Activated naive CD8-positive, alpha-beta T cell treated with anti-CD3 and anti-CD28 coated beads for 36 hours (primary cell): ENCODE data around the gene CELA2B. TPM values are rescaled to one million over a fixed set of nuclear protein-coding genes. Genes with fewer than 3 reads are reported as not detected.
"Not testable (repeated sequence)": the region's sequence is repeated elsewhere in the genome, so short reads cannot be mapped to it uniquely, and the experiment has no call there.

Experiments
- DNase-seq: peaks from one replicate; pipeline ENCODE4 v3.0.0; 2021
- H3K27ac Mint-ChIP-seq: one replicate; pipeline ENCODE4 v1.8.0; 2022; ENCODE audit warnings: mild to moderate bottlenecking, moderate library complexity, mixed read lengths
- H3K27me3 Mint-ChIP-seq: one replicate; pipeline ENCODE4 v1.8.0; 2022; ENCODE audit warnings: mild to moderate bottlenecking, mixed read lengths
- H3K36me3 Mint-ChIP-seq: one replicate; pipeline ENCODE4 v1.8.0; 2021; ENCODE audit warnings: mild to moderate bottlenecking, mixed read lengths
- H3K4me1 Mint-ChIP-seq: one replicate; pipeline ENCODE4 v1.8.0; 2021; ENCODE audit warnings: mixed read lengths
- H3K4me3 Mint-ChIP-seq: one replicate; pipeline ENCODE4 v1.8.0; 2022; ENCODE audit warnings: mild to moderate bottlenecking, moderate library complexity, mixed read lengths
- H3K9me3 Mint-ChIP-seq: one replicate; pipeline ENCODE4 v1.8.0; 2022; ENCODE audit warnings: mixed read lengths
- total RNA-seq, 2 experiments: library from RNA; stranded (reverse); gene quantifications; one replicate each; pipeline ENCODE4 v1.2.3, GENCODE V29; 2021

The CELA2B gene
- total RNA-seq = not detected

- DNase-seq = no peak
- Mint-ChIP-seq H3K27me3 (no peaks in the 10 kb centered on the region), H3K9me3 (no peaks in the 10 kb centered on the region), H3K4me1 (no peaks in the 10 kb centered on the region), H3K27ac (no peak within 1 kb of the TSS), H3K36me3 (no peaks in the 10 kb centered on the region), H3K4me3 (no peak within 1 kb of the TSS)
These were observed at the start of gene CELA2B for GRCh38 chr1:15475752-15476314. TSS of gene CELA2B (plus strand) at chr1:15476104. CDS start at chr1:15476126, 22 bp downstream.

- no peak overlapping the region for H3K4me3 Mint-ChIP-seq
- peak overlapping the region; percentile 55 for H3K27ac Mint-ChIP-seq
- H3K4me1 Mint-ChIP-seq = peaks cover 8% of the 10 kb centered on the region
- DNase-seq = no peak
- no peaks in the 10 kb centered on the region for H3K36me3 Mint-ChIP-seq
- no peaks in the 10 kb centered on the region for H3K27me3 Mint-ChIP-seq
- H3K9me3 Mint-ChIP-seq = no peaks in the 10 kb centered on the region
These were observed 49.2 kb upstream of the CELA2B start for GRCh38 chr1:15426492-15427279.

GRCh38 chr1:15427280-15427666, 48.6 kb upstream of the CELA2B start:
- Mint-ChIP-seq H3K4me1 (peaks cover 8% of the 10 kb centered on the region), H3K27ac (no peak overlapping the region), H3K27me3 (no peaks in the 10 kb centered on the region), H3K9me3 (no peaks in the 10 kb centered on the region), H3K4me3 (no peak overlapping the region), H3K36me3 (no peaks in the 10 kb centered on the region)
- no peak for DNase-seq

GRCh38 chr1:15428252-15428651, 47.7 kb upstream of the CELA2B start:
- H3K4me3 Mint-ChIP-seq, H3K27me3 Mint-ChIP-seq, H3K27ac Mint-ChIP-seq, H3K9me3 Mint-ChIP-seq, H3K36me3 Mint-ChIP-seq, H3K4me1 Mint-ChIP-seq, DNase-seq: not testable (repeated sequence)

- Mint-ChIP-seq H3K36me3 (no peaks in the 10 kb centered on the region), H3K9me3 (no peaks in the 10 kb centered on the region), H3K27ac (no peak overlapping the region), H3K27me3 (no peaks in the 10 kb centered on the region), H3K4me1 (peaks cover 8% of the 10 kb centered on the region), H3K4me3 (no peak overlapping the region)
- DNase-seq = no peak
These were observed 47.0 kb upstream of the CELA2B start for GRCh38 chr1:15428815-15429435.

GRCh38 chr1:15429701-15430149, 46.2 kb upstream of the CELA2B start:
- no peaks in the 10 kb centered on the region for H3K9me3 Mint-ChIP-seq

GRCh38 chr1:15430787-15431570, 44.9 kb upstream of the CELA2B start:
- Mint-ChIP-seq H3K27ac (no peak overlapping the region), H3K9me3 (no peaks in the 10 kb centered on the region), H3K4me3 (no peak overlapping the region), H3K4me1 (peaks cover 6% of the 10 kb centered on the region), H3K36me3 (no peaks in the 10 kb centered on the region), H3K27me3 (no peaks in the 10 kb centered on the region)
- peak; percentile 62 for DNase-seq

More at GRCh38 chr1:15429701-15430149, 46.2 kb upstream of the CELA2B start:
- Mint-ChIP-seq H3K27me3 (no peaks in the 10 kb centered on the region), H3K4me1 (peaks cover 6% of the 10 kb centered on the region), H3K36me3 (no peaks in the 10 kb centered on the region), H3K27ac (no peak overlapping the region), H3K4me3 (no peak overlapping the region)
- DNase-seq = no peak

- Mint-ChIP-seq H3K4me3 (no peak overlapping the region), H3K27ac (no peak overlapping the region)
These were observed 44.3 kb upstream of the CELA2B start for GRCh38 chr1:15431571-15431948.

GRCh38 chr1:15432324-15432723, 43.6 kb upstream of the CELA2B start:
- no peak for DNase-seq
- no peak overlapping the region for H3K4me3 Mint-ChIP-seq
- H3K4me1 Mint-ChIP-seq = no peaks in the 10 kb centered on the region
- H3K36me3 Mint-ChIP-seq = no peaks in the 10 kb centered on the region
- H3K27me3 Mint-ChIP-seq = no peaks in the 10 kb centered on the region
- H3K27ac Mint-ChIP-seq = no peak overlapping the region
- no peaks in the 10 kb centered on the region for H3K9me3 Mint-ChIP-seq

More at GRCh38 chr1:15431571-15431948, 44.3 kb upstream of the CELA2B start:
- DNase-seq = no peak
- no peaks in the 10 kb centered on the region for H3K9me3 Mint-ChIP-seq
- H3K27me3 Mint-ChIP-seq = no peaks in the 10 kb centered on the region
- no peaks in the 10 kb centered on the region for H3K36me3 Mint-ChIP-seq
- peaks cover 2% of the 10 kb centered on the region for H3K4me1 Mint-ChIP-seq

- Mint-ChIP-seq H3K4me3 (no peak overlapping the region), H3K4me1 (no peaks in the 10 kb centered on the region), H3K27ac (no peak overlapping the region), H3K27me3 (no peaks in the 10 kb centered on the region), H3K9me3 (no peaks in the 10 kb centered on the region), H3K36me3 (no peaks in the 10 kb centered on the region)
- no peak for DNase-seq
These were observed 42.4 kb upstream of the CELA2B start for GRCh38 chr1:15433471-15433870.

GRCh38 chr1:15434739-15435138, 41.2 kb upstream of the CELA2B start:
- H3K9me3 Mint-ChIP-seq, H3K4me1 Mint-ChIP-seq: not testable (repeated sequence)

GRCh38 chr1:15435239-15436077, 40.4 kb upstream of the CELA2B start:
- Mint-ChIP-seq H3K4me1 (no peaks in the 10 kb centered on the region), H3K4me3 (no peak overlapping the region), H3K27me3 (no peaks in the 10 kb centered on the region), H3K9me3 (no peaks in the 10 kb centered on the region), H3K36me3 (no peaks in the 10 kb centered on the region), H3K27ac (no peak overlapping the region)
- no peak for DNase-seq

More at GRCh38 chr1:15434739-15435138, 41.2 kb upstream of the CELA2B start:
- not testable (repeated sequence) for H3K27me3 Mint-ChIP-seq, DNase-seq, H3K36me3 Mint-ChIP-seq, H3K4me3 Mint-ChIP-seq, H3K27ac Mint-ChIP-seq

GRCh38 chr1:15436881-15437442, 38.9 kb upstream of the CELA2B start:
- Mint-ChIP-seq H3K4me3 (no peak overlapping the region), H3K36me3 (no peaks in the 10 kb centered on the region), H3K4me1 (no peaks in the 10 kb centered on the region), H3K9me3 (no peaks in the 10 kb centered on the region), H3K27ac (no peak overlapping the region), H3K27me3 (no peaks in the 10 kb centered on the region)
- DNase-seq = no peak

- no peaks in the 10 kb centered on the region for H3K27me3 Mint-ChIP-seq
- H3K9me3 Mint-ChIP-seq = no peaks in the 10 kb centered on the region
- no peak for DNase-seq
- H3K4me1 Mint-ChIP-seq = no peaks in the 10 kb centered on the region
- H3K36me3 Mint-ChIP-seq = no peaks in the 10 kb centered on the region
- no peak overlapping the region for H3K27ac Mint-ChIP-seq
- no peak overlapping the region for H3K4me3 Mint-ChIP-seq
These were observed 36.6 kb upstream of the CELA2B start for GRCh38 chr1:15439325-15439724.
